ENCODE measurements around the gene PI4K2A.

Gene PI4K2A

GRCh38 chr10:97701438-97702069 is 61.1 kb downstream of the PI4K2A start:
- in situ Hi-C loops (cut with HindIII; ENCODE audit: low sequenced_read_pairs), result no loop called here

DNA sequence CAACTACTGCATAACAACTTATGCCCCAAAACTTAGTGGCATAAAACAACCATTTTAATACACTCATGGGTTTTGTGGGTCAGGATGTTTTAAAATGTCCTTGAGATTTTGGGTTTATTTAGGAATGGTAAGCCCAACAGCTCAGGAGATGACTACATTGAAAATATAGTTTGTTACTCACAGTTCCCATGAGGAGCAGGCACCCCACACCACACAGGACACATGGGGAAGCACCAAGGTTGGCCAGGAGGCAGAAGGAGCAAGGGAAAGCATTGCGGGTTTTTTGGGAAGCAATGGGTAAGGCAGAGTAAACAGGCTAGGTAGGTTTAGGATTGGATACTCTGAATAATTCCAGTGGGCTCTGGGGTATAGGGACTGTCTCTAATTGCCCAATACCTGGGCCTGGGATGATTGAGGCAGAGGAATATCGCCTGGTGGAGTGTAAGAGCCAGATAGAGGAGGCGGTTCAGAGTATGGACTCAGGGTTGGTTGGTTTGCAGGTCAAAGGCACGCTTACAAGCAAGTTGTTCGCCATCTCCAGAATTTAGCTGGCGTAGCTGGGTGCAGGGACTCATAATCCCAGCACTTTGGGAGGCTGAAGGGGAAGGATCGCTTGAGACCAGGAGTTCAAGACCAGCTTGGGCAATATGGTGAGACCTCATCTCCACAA is 63.1 kb downstream of the PI4K2A start:
- in situ Hi-C loops (cut with HindIII; ENCODE audit: low sequenced_read_pairs), result no loop called here

GRCh38 chr10:97704341-97704740 is 63.9 kb downstream of the PI4K2A start:
- in situ Hi-C loops (cut with HindIII; ENCODE audit: low sequenced_read_pairs), result no loop called here

GRCh38 chr10:97705006-97705670 is 64.7 kb downstream of the PI4K2A start:
- in situ Hi-C loops (cut with HindIII; ENCODE audit: low sequenced_read_pairs), result no loop called here

GRCh38 chr10:97707134-97707861 is 66.8 kb downstream of the PI4K2A start:
- in situ Hi-C loops (cut with HindIII; ENCODE audit: low sequenced_read_pairs), result no loop called here

DNA sequence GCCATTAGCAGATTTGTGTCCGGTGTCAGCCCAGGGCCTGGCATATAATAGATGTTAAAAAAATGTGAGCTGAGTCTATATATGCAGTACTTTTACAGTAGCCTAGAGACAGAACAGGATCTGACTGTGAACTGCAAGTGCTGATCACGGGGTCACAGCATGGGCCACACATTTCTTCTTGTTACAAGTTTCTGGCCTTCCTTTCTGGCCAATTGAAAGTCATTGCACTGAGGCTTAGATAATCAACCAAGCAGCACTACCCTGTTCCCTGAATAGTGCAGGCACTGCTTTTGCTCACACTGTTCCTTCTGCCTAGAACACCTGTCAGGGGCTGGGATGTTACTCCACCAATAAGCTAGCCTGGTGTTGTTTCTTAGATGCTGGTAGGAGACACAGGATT is 67.7 kb downstream of the PI4K2A start:
- in situ Hi-C loops (cut with HindIII; ENCODE audit: low sequenced_read_pairs), result no loop called here

DNA sequence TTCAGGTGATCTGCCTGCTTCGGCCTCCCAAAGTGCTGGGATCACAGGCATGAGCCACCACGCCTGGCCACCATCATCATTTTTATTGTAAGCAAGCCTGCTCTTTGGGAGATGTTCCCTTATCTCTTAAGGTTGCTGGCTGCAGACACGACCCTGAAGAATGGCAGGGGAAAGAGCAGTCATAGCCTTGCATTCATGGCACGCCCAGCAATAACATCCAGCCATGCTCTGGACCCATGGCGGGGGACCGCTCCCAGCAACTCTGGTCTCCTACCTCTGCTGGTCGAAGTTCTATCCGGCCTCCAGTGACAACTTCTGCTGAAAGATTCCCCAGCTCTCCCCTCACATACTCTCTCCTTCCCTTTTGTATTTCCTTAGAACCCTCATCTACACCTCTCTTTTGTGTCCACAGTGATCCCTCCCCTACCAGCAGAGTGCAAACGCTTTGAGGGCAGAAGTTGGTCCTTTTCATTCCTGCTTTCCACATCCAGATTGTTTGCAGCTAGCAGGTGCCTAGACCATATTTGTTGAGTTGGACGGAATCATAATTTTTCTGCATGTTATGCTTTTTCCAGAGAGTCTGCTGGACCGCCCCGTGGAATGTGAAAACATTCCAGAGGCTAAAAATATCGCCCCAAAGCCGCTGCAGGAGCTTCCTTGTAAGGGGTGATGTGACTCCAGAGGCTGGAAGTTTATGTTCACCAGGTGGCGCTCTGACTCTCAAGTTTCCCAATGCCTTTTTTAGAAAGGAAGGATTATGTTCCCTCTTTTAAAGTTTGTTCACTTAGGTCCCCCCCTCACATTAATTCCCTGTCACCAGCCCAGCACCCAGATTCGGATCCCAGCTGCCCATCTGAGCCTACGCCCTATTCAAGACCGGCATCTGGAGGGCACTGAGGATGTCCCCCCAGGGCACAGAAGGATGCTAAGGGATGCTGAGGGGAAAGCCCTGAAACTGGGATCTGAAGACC is 68.8 kb downstream of the PI4K2A start:
- in situ Hi-C loops (cut with HindIII; ENCODE audit: low sequenced_read_pairs), result no loop called here

DNA sequence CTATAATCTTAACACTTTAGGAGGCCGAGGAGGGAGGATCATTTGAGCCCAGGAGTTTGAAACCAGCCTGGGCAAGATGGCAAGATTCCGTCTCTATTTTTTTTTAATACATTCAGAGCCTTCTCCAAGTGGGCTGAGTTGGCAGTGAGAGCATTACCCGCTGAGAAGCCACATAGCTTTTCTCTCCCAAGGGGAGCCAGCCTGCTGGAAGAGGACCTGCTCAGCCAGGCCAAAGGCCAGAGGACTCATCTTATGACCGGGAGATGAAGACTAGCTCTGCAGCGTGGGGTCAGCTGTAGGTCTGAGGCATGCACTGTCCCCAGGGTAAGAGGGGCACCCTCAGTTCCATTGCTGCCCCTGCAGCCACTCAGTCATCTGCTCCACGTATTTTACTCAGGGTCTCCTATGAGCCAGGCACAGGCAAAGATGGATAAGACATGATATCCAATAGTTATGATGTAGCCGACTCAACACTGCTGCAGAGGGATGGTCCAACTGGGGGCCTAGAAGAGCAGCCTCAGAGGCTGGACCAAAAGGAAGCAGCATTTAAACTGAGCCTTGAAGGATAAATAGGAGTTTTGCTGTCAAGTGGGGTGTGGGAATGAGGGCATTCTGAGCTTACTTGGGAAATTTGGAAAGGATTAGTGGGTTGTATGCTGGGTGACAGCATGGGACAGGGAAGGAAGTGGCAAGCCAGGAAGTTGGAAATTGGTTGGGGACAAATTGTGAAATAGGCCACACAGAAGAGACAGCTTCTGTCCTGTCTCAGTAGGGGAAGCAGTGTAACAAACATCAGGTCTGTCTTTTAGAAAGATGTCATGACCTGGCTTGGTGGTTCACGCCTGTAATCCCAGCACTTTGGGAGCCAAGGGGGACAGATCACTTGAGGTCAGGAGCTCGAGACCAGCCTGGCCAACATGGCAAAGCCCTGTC is 71.4 kb downstream of the PI4K2A start:
- in situ Hi-C loops (cut with HindIII; ENCODE audit: low sequenced_read_pairs), result no loop called here

- in situ Hi-C loops (cut with HindIII; ENCODE audit: low sequenced_read_pairs), result no loop called here
These were observed 72.9 kb downstream of the PI4K2A start, which contains the start of gene MARVELD1 for GRCh38 chr10:97713339-97713825. Gene MARVELD1, plus strand, starts transcription at chr10:97713730. Its CDS starts 147 bp downstream, at chr10:97713877.

GRCh38 chr10:97713826-97714400 is 73.4 kb downstream of the PI4K2A start:
- in situ Hi-C loops (cut with HindIII; ENCODE audit: low sequenced_read_pairs), result no loop called here

- in situ Hi-C loops (cut with HindIII; ENCODE audit: low sequenced_read_pairs), result no loop called here
These were observed 74.2 kb downstream of the PI4K2A start for GRCh38 chr10:97714401-97715258.

DNA sequence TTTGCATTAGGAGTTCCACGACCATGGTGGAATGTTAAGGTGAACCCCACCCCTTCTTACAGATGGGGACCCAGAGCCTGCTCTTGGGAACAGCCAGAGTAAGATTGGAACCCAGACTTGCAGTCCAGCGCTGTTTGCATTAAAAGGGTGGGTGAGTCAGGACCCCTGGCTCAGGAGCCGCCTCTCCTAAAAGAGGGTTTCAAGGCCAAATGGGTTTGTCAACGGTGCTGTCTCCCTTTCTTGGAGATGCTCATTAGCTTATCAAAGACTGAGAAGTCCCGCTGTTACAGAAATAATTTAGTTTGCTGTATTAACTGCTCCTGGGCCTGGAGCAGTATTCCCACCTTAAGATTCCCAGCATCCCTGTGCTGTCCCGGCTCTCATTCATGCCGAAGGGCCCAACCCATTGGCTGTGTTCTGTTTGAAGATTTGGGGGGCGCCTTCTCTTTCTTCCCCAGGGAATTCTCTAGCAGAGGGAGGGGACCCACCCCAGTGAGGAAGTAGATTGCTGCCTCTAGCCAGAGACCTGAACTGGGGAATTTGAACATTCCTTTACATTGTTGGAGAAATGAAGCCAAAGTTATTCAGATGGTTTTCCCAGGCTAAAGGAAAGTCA is 74.9 kb downstream of the PI4K2A start:
- in situ Hi-C loops (cut with HindIII; ENCODE audit: low sequenced_read_pairs), result no loop called here

DNA sequence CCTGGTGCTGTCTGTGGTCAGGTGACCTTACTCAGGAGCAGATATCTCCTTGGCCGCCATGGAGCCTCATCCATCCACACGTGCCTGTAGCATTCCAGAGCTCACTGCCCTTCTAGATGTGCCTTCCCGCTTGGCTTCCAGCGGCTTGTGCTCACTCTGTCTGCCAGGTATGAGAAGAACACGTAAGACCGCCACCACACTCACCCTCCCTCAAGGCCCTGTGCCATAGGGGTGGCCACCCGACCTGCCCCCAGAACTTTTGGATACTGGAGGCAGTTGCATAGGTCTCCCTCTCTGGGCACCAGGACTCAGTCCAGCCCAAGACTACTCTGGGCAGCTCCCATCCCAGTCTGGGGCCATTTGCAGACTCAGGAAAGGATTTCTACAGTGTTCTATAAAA is 77.2 kb downstream of the PI4K2A start:
- in situ Hi-C loops (cut with HindIII; ENCODE audit: low sequenced_read_pairs), result no loop called here

DNA sequence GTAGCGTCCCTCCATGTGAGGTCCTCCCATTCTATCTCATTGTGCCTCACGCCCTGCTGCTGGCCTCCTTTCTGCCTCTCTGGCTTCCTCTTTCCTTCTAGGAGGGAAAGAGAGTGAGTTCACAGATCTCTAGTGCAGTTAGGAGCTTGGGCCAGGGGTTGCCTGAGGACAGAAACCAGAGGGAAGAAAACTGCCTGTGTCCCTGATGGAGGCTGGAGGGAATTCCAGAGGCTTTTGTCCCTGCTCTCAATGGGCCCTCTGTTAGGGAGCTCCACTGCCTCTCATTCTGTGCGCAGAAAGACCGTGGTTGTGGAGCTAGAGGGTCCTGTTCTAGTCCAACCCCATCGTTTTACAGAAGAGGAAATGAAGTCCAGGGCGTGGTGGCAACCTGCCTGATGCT is 77.7 kb downstream of the PI4K2A start:
- in situ Hi-C loops (cut with HindIII; ENCODE audit: low sequenced_read_pairs), result no loop called here

GRCh38 chr10:97718659-97719142 is 78.2 kb downstream of the PI4K2A start:
- in situ Hi-C loops (cut with HindIII; ENCODE audit: low sequenced_read_pairs), result no loop called here

DNA sequence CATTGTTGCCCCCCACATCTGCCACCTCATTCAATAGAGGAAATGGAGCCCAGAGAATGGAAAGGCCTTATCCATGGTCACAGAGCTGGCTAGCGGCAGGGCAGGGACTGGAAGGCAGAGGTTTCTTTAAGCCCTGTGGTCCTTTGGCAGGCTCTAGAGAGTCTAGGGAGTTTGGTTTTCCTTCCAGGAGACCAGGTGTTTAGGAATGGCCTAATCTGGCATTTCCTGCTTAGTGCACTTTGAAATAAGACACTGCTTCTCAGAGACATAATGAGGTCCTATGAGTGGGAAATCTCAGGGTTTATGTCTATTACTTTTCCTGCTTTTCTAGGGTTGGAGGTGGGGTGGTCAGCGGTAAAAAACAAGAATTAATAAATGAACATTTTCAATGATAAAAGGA is 79.1 kb downstream of the PI4K2A start:
- in situ Hi-C loops (cut with HindIII; ENCODE audit: low sequenced_read_pairs), result no loop called here

Measured in DLD1 (cell line).